Measurements from ENCODE around the gene RITA1.

DNA sequence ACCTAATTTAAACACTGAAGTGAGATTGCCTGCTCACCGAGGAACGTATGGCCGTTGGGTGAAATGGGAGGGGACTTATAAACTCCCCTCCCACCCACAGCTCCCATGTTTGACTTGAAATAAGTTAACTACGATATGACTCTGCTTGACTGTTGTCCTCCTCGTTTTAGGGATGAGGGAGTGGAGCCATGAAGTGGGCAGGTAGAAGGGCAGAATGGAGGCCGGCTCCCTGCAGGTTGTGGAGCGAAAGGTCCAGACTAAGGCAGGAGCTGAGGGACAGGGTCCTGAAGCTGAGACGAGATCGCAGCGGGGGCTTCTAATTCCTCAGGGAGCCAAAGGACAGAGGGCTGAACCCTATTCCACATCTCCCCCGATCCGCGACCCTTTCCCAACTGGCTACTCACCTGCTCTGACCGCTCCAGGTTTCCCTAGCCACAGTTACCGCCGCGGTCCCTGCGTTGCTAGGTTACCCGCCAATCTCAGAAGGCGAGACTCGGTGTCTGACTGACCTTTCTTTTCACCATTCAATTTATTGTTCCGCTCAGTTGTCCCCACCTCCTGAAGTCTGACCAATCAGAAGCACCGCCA is 35.2 kb downstream of the RITA1 start:
- TF ChIP-seq, protein P1, sequence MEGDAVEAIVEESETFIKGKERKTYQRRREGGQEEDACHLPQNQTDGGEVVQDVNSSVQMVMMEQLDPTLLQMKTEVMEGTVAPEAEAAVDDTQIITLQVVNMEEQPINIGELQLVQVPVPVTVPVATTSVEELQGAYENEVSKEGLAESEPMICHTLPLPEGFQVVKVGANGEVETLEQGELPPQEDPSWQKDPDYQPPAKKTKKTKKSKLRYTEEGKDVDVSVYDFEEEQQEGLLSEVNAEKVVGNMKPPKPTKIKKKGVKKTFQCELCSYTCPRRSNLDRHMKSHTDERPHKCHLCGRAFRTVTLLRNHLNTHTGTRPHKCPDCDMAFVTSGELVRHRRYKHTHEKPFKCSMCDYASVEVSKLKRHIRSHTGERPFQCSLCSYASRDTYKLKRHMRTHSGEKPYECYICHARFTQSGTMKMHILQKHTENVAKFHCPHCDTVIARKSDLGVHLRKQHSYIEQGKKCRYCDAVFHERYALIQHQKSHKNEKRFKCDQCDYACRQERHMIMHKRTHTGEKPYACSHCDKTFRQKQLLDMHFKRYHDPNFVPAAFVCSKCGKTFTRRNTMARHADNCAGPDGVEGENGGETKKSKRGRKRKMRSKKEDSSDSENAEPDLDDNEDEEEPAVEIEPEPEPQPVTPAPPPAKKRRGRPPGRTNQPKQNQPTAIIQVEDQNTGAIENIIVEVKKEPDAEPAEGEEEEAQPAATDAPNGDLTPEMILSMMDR (IDR thresholded peaks at IDR 0.05; ENCODE audit: low read length): no peak
- no peak for TF ChIP-seq EZH2 (IDR thresholded peaks at IDR 0.05; ENCODE audit: borderline replicate concordance, low read length)

Measured in OCI-LY1 (cell line).